Right lobe of liver (tissue), 4 donors: ENCODE data around the gene RGL1.

ENCODE experiments used
- CTCF ChIP-seq, 4 donors: fragments of 200-600 bp in 3 of 4; fragments of 450-650 bp in 1 of 4; IDR thresholded peaks; one replicate each; pipeline versions ENCODE4 v1.5.1 to v1.8.0; 2016 to 2022; ENCODE audit warnings: antibody characterized with exemption in 4 of 4, mild to moderate bottlenecking in 2 of 4
- POLR2A ChIP-seq: fragments of 450-650 bp; IDR thresholded peaks from one replicate; pipeline ENCODE4 v1.6.1; 2017; ENCODE audit warnings: antibody characterized with exemption, mild to moderate bottlenecking
- donor health status: DM: no; HTN: no; CAD: no.
- donor health status: DM: no; HTN: no; CAD: no.
- donor health status: DM: no; HTN: yes; CAD: no.

- TF ChIP-seq CTCF (IDR thresholded peaks at IDR 0.05) (no peak), POLR2A (no peak)
These were observed 131.9 kb downstream of the RGL1 start for GRCh38 chr1:183936791-183937190.
